Breast epithelium (tissue), 3 donors: Measurements from ENCODE around the gene PTPRM.

Experiments
- POLR2A ChIP-seq: fragments of 450-650 bp; IDR thresholded peaks from one replicate; pipeline ENCODE4 v1.6.1; 2016; ENCODE audit warnings: antibody characterized with exemption, mild to moderate bottlenecking, moderate library complexity
- POLR2AphosphoS5 ChIP-seq, 3 donors: sonication (generic); formaldehyde crosslinking; IDR thresholded peaks; one replicate each; pipeline ENCODE4 v1.6.1; 2017; ENCODE audit warnings: antibody characterized with exemption in 3 of 3
- TF ChIP-seq, protein P1 (sequence below), 3 donors: fragments of 450-650 bp; IDR thresholded peaks; one replicate each; pipeline ENCODE4 v1.5.1; 2016 to 2017; ENCODE audit warnings: antibody characterized with exemption in 3 of 3, mild to moderate bottlenecking in 3 of 3, moderate library complexity in 3 of 3

DNA sequence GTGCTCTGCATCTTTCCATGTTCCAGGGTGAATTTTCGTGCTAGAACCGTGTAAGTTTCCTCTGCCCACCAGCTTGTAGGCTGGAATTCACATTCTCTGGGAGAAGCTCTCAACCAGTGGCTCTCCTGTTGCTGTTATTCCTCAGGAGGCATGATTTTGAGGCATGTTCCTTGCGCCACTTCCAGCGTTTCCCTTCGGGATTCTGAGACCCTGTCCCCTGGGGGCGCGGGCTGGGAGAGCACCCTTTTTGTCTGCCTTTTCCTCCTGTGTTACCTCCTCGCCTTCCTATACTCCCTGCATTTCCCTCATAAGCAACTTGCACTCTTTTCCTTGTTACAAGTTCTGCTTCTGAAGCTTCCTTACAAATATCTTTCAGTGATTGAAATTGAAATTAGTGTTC, 156.4 kb downstream of the PTPRM start:
- TF ChIP-seq, protein P1, sequence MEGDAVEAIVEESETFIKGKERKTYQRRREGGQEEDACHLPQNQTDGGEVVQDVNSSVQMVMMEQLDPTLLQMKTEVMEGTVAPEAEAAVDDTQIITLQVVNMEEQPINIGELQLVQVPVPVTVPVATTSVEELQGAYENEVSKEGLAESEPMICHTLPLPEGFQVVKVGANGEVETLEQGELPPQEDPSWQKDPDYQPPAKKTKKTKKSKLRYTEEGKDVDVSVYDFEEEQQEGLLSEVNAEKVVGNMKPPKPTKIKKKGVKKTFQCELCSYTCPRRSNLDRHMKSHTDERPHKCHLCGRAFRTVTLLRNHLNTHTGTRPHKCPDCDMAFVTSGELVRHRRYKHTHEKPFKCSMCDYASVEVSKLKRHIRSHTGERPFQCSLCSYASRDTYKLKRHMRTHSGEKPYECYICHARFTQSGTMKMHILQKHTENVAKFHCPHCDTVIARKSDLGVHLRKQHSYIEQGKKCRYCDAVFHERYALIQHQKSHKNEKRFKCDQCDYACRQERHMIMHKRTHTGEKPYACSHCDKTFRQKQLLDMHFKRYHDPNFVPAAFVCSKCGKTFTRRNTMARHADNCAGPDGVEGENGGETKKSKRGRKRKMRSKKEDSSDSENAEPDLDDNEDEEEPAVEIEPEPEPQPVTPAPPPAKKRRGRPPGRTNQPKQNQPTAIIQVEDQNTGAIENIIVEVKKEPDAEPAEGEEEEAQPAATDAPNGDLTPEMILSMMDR (IDR thresholded peaks at IDR 0.05) = no peak
- TF ChIP-seq POLR2AphosphoS5 (IDR thresholded peaks at IDR 0.05) (no peak), POLR2A (no peak)
